ENCODE measurements around the gene RETREG1. TPM values are rescaled to one million over a fixed set of nuclear protein-coding genes. Genes with fewer than 3 reads are reported as not detected.

RETREG1 gene
- total and polyA plus RNA-seq, 9 donors, result 1.0 to 20.0 (median 4.0) TPM

- Histone ChIP-seq H3K36me3 (no peaks in the 10 kb centered on the region), H3K4me1 (ENCODE audit: insufficient read depth) (no peaks in the 10 kb centered on the region), H3K27me3 (no peaks in the 10 kb centered on the region), H3K27ac (no peak overlapping the region), H3K4me3 (no peak overlapping the region), H3K9me3 (no peaks in the 10 kb centered on the region)
- intact Hi-C loops (cut with DNase I), result no loop called here
- TF ChIP-seq POLR2A (IDR thresholded peaks at IDR 0.05), result no peak
- no peak for TF ChIP-seq CTCF (IDR thresholded peaks at IDR 0.05)
- no peak for TF ChIP-seq EP300 (IDR thresholded peaks at IDR 0.05)
- 80 to 85% (median 81%) methylated on average over 4 of the region's 4 CpGs for WGBS, 3 donors
- DNase-seq, result no peak
Measured at GRCh38 chr5:16578474-16578883, 38.3 kb downstream of the RETREG1 start.

GRCh38 chr5:16577677-16578076, 39.1 kb downstream of the RETREG1 start:
- 87 to 91% (median 90%) methylated on average over 11 of the region's 11 CpGs for WGBS, 3 donors

GRCh38 chr5:16574789-16575721, 41.7 kb downstream of the RETREG1 start:
- Histone ChIP-seq H3K27me3 (no peaks in the 10 kb centered on the region), H3K36me3 (no peaks in the 10 kb centered on the region), H3K27ac (no peak overlapping the region), H3K4me3 (no peak overlapping the region), H3K4me1 (ENCODE audit: insufficient read depth) (no peaks in the 10 kb centered on the region), H3K9me3 (no peaks in the 10 kb centered on the region)
- TF ChIP-seq POLR2A (IDR thresholded peaks at IDR 0.05) (no peak), EP300 (IDR thresholded peaks at IDR 0.05) (no peak), CTCF (IDR thresholded peaks at IDR 0.05) (no peak)
- no peak for DNase-seq
- intact Hi-C loops (cut with DNase I), result no loop called here
- WGBS, 3 donors, result 75 to 79% (median 76%) methylated on average over 12 of the region's 12 CpGs

More at GRCh38 chr5:16577677-16578076, 39.1 kb downstream of the RETREG1 start:
- Histone ChIP-seq H3K27ac (no peak overlapping the region), H3K27me3 (no peaks in the 10 kb centered on the region), H3K9me3 (no peaks in the 10 kb centered on the region), H3K36me3 (no peaks in the 10 kb centered on the region), H3K4me1 (ENCODE audit: insufficient read depth) (no peaks in the 10 kb centered on the region), H3K4me3 (no peak overlapping the region)
- TF ChIP-seq CTCF (IDR thresholded peaks at IDR 0.05), result no peak
- intact Hi-C loops (cut with DNase I), result no loop called here
- no peak for DNase-seq

- intact Hi-C loops (cut with DNase I), result no loop called here
- Histone ChIP-seq H3K4me3 (no peak overlapping the region), H3K27me3 (no peaks in the 10 kb centered on the region), H3K4me1 (ENCODE audit: insufficient read depth) (no peaks in the 10 kb centered on the region), H3K9me3 (no peaks in the 10 kb centered on the region), H3K27ac (no peak overlapping the region), H3K36me3 (no peaks in the 10 kb centered on the region)
- WGBS, 3 donors, result 79 to 85% (median 85%) methylated on average over 2 of the region's 2 CpGs
- no peak for DNase-seq
- no peak for TF ChIP-seq POLR2A (IDR thresholded peaks at IDR 0.05)
- no peak for TF ChIP-seq CTCF (IDR thresholded peaks at IDR 0.05)
- no peak for TF ChIP-seq EP300 (IDR thresholded peaks at IDR 0.05)
Measured at GRCh38 chr5:16573401-16573800, 43.4 kb downstream of the RETREG1 start.
